Activated B cell treated with CpG ODN at 0.5 μM for 24 hours (primary cell): ENCODE measurements around the gene COPG1. TPM values are rescaled to one million over a fixed set of nuclear protein-coding genes. Genes with fewer than 3 reads are reported as not detected.
A peak's percentile ranks its signal among the peaks of the same experiment; 100 is the strongest.

Source experiments
- ATAC-seq: fragments of 200-7000 bp; cut with Tn5 transposase; one replicate; pipeline ENCODE4 v1.10.0; 2021; ENCODE audit warnings: low read depth, mild to moderate bottlenecking, moderate library complexity
- CTCF ChIA-PET: fragments of 350-600 bp; sonication (Branson Sonifier 250); formaldehyde crosslinking; loops from one replicate; lab custom pipeline; 2021; ENCODE audit warnings: antibody characterized with exemption; lab: Charles Lee
- POLR2A ChIA-PET: fragments of 350-600 bp; sonication (Branson Sonifier 250); formaldehyde crosslinking; loops from one replicate; lab custom pipeline; 2021; ENCODE audit warnings: antibody characterized with exemption; lab: Charles Lee
- DNase-seq: peaks from one replicate; pipeline ENCODE4 v3.0.0; 2022
- H3K27ac Mint-ChIP-seq: one replicate; pipeline ENCODE4 v1.8.0; 2020; ENCODE audit warnings: mixed read lengths
- H3K27me3 Mint-ChIP-seq: one replicate; pipeline ENCODE4 v1.8.0; 2021; ENCODE audit warnings: mixed read lengths
- H3K36me3 Mint-ChIP-seq: one replicate; pipeline ENCODE4 v1.8.0; 2021; ENCODE audit warnings: low read depth, mixed read lengths
- H3K4me1 Mint-ChIP-seq: one replicate; pipeline ENCODE4 v1.8.0; 2021; ENCODE audit warnings: mixed read lengths
- H3K4me3 Mint-ChIP-seq: one replicate; pipeline ENCODE4 v1.8.0; 2020; ENCODE audit warnings: mild to moderate bottlenecking, mixed read lengths
- H3K9me3 Mint-ChIP-seq: one replicate; pipeline ENCODE4 v1.8.0; 2020; ENCODE audit warnings: mixed read lengths
- CTCF ChIP-seq: fragments of 200-600 bp; IDR thresholded peaks from one replicate; pipeline ENCODE4 v1.8.0; 2022; ENCODE audit warnings: antibody characterized with exemption, mild to moderate bottlenecking
- intact Hi-C: fragments of 100-400 bp; cut with micrococcal nuclease; formaldehyde crosslinking; loops from one replicate; pipeline ENCODE4 v1.15.1; 2024
- total RNA-seq: library from RNA; stranded (reverse); gene quantifications from 2 replicates; pipeline ENCODE4 v1.2.3, GENCODE V29; 2022

The COPG1 gene
- total RNA-seq, 1 donor from 2014 or later = 101 TPM

DNA sequence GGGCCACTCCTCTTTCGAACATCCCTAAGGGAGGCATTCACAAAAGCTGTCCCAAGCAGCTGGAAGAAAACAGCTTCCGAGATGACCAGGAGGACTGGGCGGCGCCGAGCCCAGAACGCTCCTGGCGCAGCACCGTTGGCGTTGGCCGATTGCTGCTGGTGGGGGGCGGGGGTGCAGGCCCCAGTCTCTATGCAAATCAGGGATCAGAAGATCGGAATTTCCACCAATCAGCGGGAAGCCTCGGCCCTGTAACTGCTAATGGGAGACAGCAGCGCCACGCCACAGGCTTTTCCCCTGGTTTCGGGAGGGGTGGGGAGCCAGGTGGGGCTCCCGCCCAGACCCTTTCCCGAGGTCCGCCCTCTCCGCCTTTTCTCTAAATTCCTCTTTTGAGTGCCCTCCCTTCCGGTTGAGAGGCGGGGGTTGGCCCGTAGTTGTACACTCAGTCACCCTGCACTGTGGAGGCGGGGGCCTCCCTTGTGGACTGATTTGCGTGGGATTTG, 56.2 kb downstream of the COPG1 start:
- peak overlapping the region; percentile 78 for H3K4me3 Mint-ChIP-seq
- ChIA-PET CTCF (interaction anchor here (0.6 to 1.8 kb wide), 3 partner anchors 11 to 336 kb away, joined by 3 to 4 read pairs (median 3); a partner anchor contains a TSS), POLR2A (interaction anchor here (0.7 to 3.1 kb wide), 3 partner anchors 10 to 23 kb away, joined by 3 to 18 read pairs (median 5); a partner anchor contains a TSS)
- intact Hi-C loops = loop anchor here (1.0 kb wide), 2 partner anchors 10 to 22 kb away; no protein-coding TSS in a partner anchor
- no peaks in the 10 kb centered on the region for H3K9me3 Mint-ChIP-seq
- no peaks in the 10 kb centered on the region for H3K27me3 Mint-ChIP-seq
- no peak for TF ChIP-seq CTCF
- peaks cover 33% of the 10 kb centered on the region for H3K36me3 Mint-ChIP-seq
- peak overlapping the region; percentile 59 for H3K27ac Mint-ChIP-seq
- peaks cover 27% of the 10 kb centered on the region for H3K4me1 Mint-ChIP-seq
- peak; percentile 87 for ATAC-seq
- DNase-seq = peak; percentile 46

DNA sequence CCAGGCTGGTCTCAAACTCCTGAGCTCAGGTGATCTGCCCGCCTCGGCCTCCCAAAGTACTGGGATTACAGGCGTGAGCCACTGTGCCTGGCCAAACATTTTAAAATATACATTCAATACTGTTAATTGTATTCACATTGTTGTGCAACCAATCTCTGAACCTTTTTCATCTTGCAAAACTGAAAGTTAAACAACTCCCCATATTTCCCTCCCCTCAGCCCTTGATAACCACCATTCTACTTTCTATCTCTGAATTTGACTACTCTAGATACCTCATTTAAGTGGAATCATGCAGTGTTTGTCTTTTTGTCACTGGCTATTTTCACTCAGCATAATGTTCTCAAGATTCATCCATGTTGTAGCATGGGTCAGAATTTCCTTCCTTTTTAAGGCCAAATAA, 59.2 kb downstream of the COPG1 start:
- ChIA-PET CTCF (interaction anchor here (2.6 kb wide), 1 partner anchor 8 kb away, joined by 14 read pairs; a partner anchor contains a TSS), POLR2A (no interaction called here)
- H3K36me3 Mint-ChIP-seq = peaks cover 13% of the 10 kb centered on the region
- no peak overlapping the region for H3K27ac Mint-ChIP-seq
- no peaks in the 10 kb centered on the region for H3K27me3 Mint-ChIP-seq
- H3K4me1 Mint-ChIP-seq = peaks cover 33% of the 10 kb centered on the region
- TF ChIP-seq CTCF = no peak
- ATAC-seq (no peak), DNase-seq (no peak)
- no peaks in the 10 kb centered on the region for H3K9me3 Mint-ChIP-seq
- intact Hi-C loops = no loop called here
- no peak overlapping the region for H3K4me3 Mint-ChIP-seq

GRCh38 chr3:129310111-129311011, 61.0 kb downstream of the COPG1 start:
- Mint-ChIP-seq H3K4me1 (peaks cover 32% of the 10 kb centered on the region), H3K27ac (no peak overlapping the region), H3K27me3 (no peaks in the 10 kb centered on the region), H3K36me3 (peaks cover 2% of the 10 kb centered on the region), H3K4me3 (no peak overlapping the region), H3K9me3 (no peaks in the 10 kb centered on the region)
- intact Hi-C loops = no loop called here
- ChIA-PET CTCF (no interaction called here), POLR2A (interaction anchor here (1.3 kb wide), 1 partner anchor 61 kb away, joined by 3 read pairs; the partner anchor contains the start of gene COPG1)
- DNase-seq (no peak), ATAC-seq (no peak)
- TF ChIP-seq CTCF = no peak

- no peak overlapping the region for H3K4me3 Mint-ChIP-seq
- POLR2A ChIA-PET = interaction anchor here (1.3 kb wide), 1 partner anchor 62 kb away, joined by 3 read pairs; the partner anchor contains the start of gene COPG1
Observed at GRCh38 chr3:129311054-129311902, 61.9 kb downstream of the COPG1 start.

More at GRCh38 chr3:129311054-129311902, 61.9 kb downstream of the COPG1 start:
- ATAC-seq (no peak), DNase-seq (no peak)
- Mint-ChIP-seq H3K27ac (no peak overlapping the region), H3K9me3 (no peaks in the 10 kb centered on the region), H3K4me1 (peaks cover 26% of the 10 kb centered on the region), H3K36me3 (peaks cover 2% of the 10 kb centered on the region), H3K27me3 (no peaks in the 10 kb centered on the region)
- CTCF ChIA-PET = interaction anchor here (0.7 kb wide), 1 partner anchor 13 kb away, joined by 3 read pairs; no protein-coding TSS in a partner anchor
- TF ChIP-seq CTCF = no peak
- intact Hi-C loops = no loop called here
